SK-N-MC (cell line): ENCODE data around the gene HERC2.
"Not testable (repeated sequence)": the region's sequence is repeated elsewhere in the genome, so short reads cannot be mapped to it uniquely, and the experiment has no call there.

Experiments used
- EZH2 ChIP-seq: fragments of 200-600 bp; sonication (generic); IDR thresholded peaks from one replicate; pipeline ENCODE4 v1.6.1; 2017; ENCODE audit warnings: antibody characterized with exemption
- FOXP2 ChIP-seq: optimal IDR thresholded peaks from 2 replicates; pipeline ENCODE3; 2011; ENCODE audit warnings: mild to moderate bottlenecking, moderate library complexity; ENCODE audit not compliant: insufficient read depth; ENCODE audit errors: extremely low read length, control extremely low read depth
- POLR2AphosphoS5 ChIP-seq: IDR thresholded peaks from 2 replicates; pipeline ENCODE4 v1.6.1; 2012; ENCODE audit warnings: mild to moderate bottlenecking, low read depth, low read length, borderline replicate concordance

GRCh38 chr15:28198215-28198614, 123.8 kb downstream of the HERC2 start:
- not testable (repeated sequence) for TF ChIP-seq EZH2, POLR2AphosphoS5, FOXP2
